K562 (cell line): ENCODE data around the gene CCDC85C. TPM values are rescaled to one million over a fixed set of nuclear protein-coding genes. Genes with fewer than 3 reads are reported as not detected.

ENCODE experiments used
- CTCF ChIP-seq, 3 experiments: IDR thresholded peaks in 2 of 3; conservative IDR thresholded peaks in 1 of 3; 2 replicates each; pipeline ENCODE4 v1.5.1; 2011 to 2012; ENCODE audit warnings: low read length in 3 of 3, mild to moderate bottlenecking in 3 of 3, control low read depth in 2 of 3, improper control_type of control experiment in 1 of 3, inconsistent platforms in 1 of 3, low read depth in 1 of 3, mixed read lengths in 1 of 3, moderate library complexity in 1 of 3; ENCODE audit not compliant: insufficient read depth in 2 of 3
- EWSR1 ChIP-seq: fragments of 450-650 bp; IDR thresholded peaks from 2 replicates; pipeline ENCODE4 v1.6.1; 2018; ENCODE audit warnings: borderline replicate concordance, mild to moderate bottlenecking, low read depth, moderate library complexity; ENCODE audit not compliant: partially characterized antibody
- MNT ChIP-seq, 2 experiments: fragments of 450-650 bp; conservative IDR thresholded peaks; 2 replicates each; pipeline ENCODE4 v1.6.1; 2017; ENCODE audit warnings: mild to moderate bottlenecking in 2 of 2, moderate library complexity in 2 of 2
- NKRF ChIP-seq: fragments of 450-650 bp; IDR thresholded peaks from 2 replicates; pipeline ENCODE4 v1.6.1; 2016; ENCODE audit warnings: borderline replicate concordance
- SIN3B ChIP-seq: fragments of 450-650 bp; IDR thresholded peaks from 2 replicates; pipeline ENCODE4 v1.6.1; 2017; ENCODE audit warnings: low read depth, mild to moderate bottlenecking, moderate library complexity
- SNRNP70 ChIP-seq: fragments of 200-400 bp; formaldehyde crosslinking; optimal IDR thresholded peaks from 2 replicates; pipeline ENCODE3; 2017; ENCODE audit warnings: low read depth, low read length
- ZC3H4 ChIP-seq: sonication (generic); formaldehyde crosslinking; IDR thresholded peaks from 2 replicates; pipeline ENCODE4 v1.9.0; 2021; ENCODE audit warnings: missing genetic modification reagents, borderline replicate concordance
- ZNF384 ChIP-seq: IDR thresholded peaks from 2 replicates; pipeline ENCODE4 v1.6.1; 2012; ENCODE audit warnings: low read depth, low read length, improper control_type of control experiment
- ZNF764 ChIP-seq: fragments of 250-450 bp; sonication (Bioruptor Pico); IDR thresholded peaks from 2 replicates; pipeline ENCODE4 v1.4.0; 2020; ENCODE audit warnings: low read depth, mild to moderate bottlenecking, moderate library complexity
- ZNF785 ChIP-seq: fragments of 250-450 bp; sonication (Bioruptor Pico); IDR thresholded peaks from 2 replicates; pipeline ENCODE4 v1.4.0; 2020; ENCODE audit warnings: mild to moderate bottlenecking
- polyA plus RNA-seq, 8 experiments: library from polyadenylated mRNA; depleted of rRNA in 4 of 8; stranded (reverse) in 5 of 8; unstranded in 3 of 8; fragments of >200 nt; fragmentation: Nextera tagmentation in 2 of 8; fragmentation: Illumina TruSeq in 1 of 8; extraction: Ambion mirVana in 2 of 8; extraction: Trizol in 1 of 8; gene quantifications; 2 replicates each; pipeline versions ENCODE4 v1.2.1 to v1.2.3, GENCODE V29; 2011 to 2014; ENCODE audit warnings: inconsistent platforms in 1 of 8, missing spikeins in 1 of 8
- total RNA-seq, 7 experiments: library from RNA; depleted of rRNA in 6 of 7; stranded (reverse); fragments of >200 nt in 6 of 7; fragmentation: Illumina TruSeq in 2 of 7; extraction: Trizol in 2 of 7; gene quantifications; 2 replicates each; pipeline versions ENCODE4 v1.2.1 to v1.2.3, GENCODE V29; 2011 to 2021; ENCODE audit warnings: low replicate concordance in 1 of 7

Gene CCDC85C
- total and polyA plus RNA-seq, 9 of the 15 experiments (the other 6 are each of a cell fraction or from before 2014, with no cell fraction given): 0.18 to 22.0 (median 6.3) TPM

GRCh38 chr14:99524804-99525698 lies 79.0 kb downstream of the CCDC85C start (continued):
- no peak for TF ChIP-seq MNT (conservative IDR thresholded peaks at IDR 0.05)
- no peak for TF ChIP-seq NKRF
- no peak for TF ChIP-seq EWSR1
- no peak for TF ChIP-seq ZC3H4 (CRISPR knock-in tag)
- TF ChIP-seq SNRNP70: no peak
- no peak for TF ChIP-seq ZNF764 (CRISPR knock-in tag)
- no peak for TF ChIP-seq ZNF384
- TF ChIP-seq SIN3B: no peak
- peak in 2 of 3 experiments; percentile 41 to 44; a peak in 3 of 6 replicates for TF ChIP-seq CTCF (IDR thresholded peaks at IDR 0.05 in 2 of 3, conservative IDR thresholded peaks at IDR 0.05 in 1 of 3; ENCODE audit: insufficient read depth in 2 of 3, low read depth in 1 of 3, low read length in 3 of 3)
- no peak for TF ChIP-seq ZNF785
